PC-9 (cell line): ENCODE results near the gene TOR1A. TPM values are rescaled to one million over a fixed set of nuclear protein-coding genes. Genes with fewer than 3 reads are reported as not detected.

Source experiments
- BruUV-seq: library from RNA; stranded (reverse); fragments of 400-500 nt; replicated peaks from 2 replicates; lab custom pipeline; 2021; lab: Mats Ljungman, UMichigan
- CTCF ChIA-PET: fragments of 300-600 bp; sonication (Branson Sonifier 250); formaldehyde crosslinking; loops from one replicate; lab custom pipeline; 2022; ENCODE audit warnings: antibody characterized with exemption; lab: Charles Lee
- POLR2A ChIA-PET: fragments of 300-600 bp; sonication (Branson Sonifier 250); formaldehyde crosslinking; loops from one replicate; lab custom pipeline; 2022; ENCODE audit warnings: antibody characterized with exemption; ENCODE audit not compliant: unreplicated experiment; lab: Charles Lee
- DNase-seq, 2 experiments: peaks; one replicate each; pipeline versions ENCODE4 v3.0.0 to v3.0.0-alpha.2; 2015 to 2022; ENCODE audit warnings: mixed read lengths in 1 of 2
- H2AFZ ChIP-seq: fragments of 200-600 bp; sonication (generic); 2 replicates; pipeline ENCODE4 v1.8.1; 2017; ENCODE audit warnings: antibody characterized with exemption
- H3F3A ChIP-seq: fragments of 200-600 bp; sonication (generic); 2 replicates; pipeline ENCODE4 v1.8.1; 2017; ENCODE audit warnings: antibody characterized with exemption, mild to moderate bottlenecking, low read depth; ENCODE audit not compliant: insufficient read depth
- H3K27ac ChIP-seq: fragments of 200-600 bp; sonication (generic); 2 replicates; pipeline ENCODE4 v1.6.1; 2016; ENCODE audit warnings: mixed run types
- H3K27me3 ChIP-seq: fragments of 200-600 bp; sonication (generic); 2 replicates; pipeline ENCODE4 v1.6.1; 2016; ENCODE audit warnings: low read depth, mixed run types; ENCODE audit not compliant: insufficient read depth
- H3K36me3 ChIP-seq: fragments of 200-600 bp; sonication (generic); 2 replicates; pipeline ENCODE4 v1.6.1; 2016; ENCODE audit warnings: low read depth, mixed run types
- H3K4me1 ChIP-seq: fragments of 200-600 bp; sonication (generic); replicated peaks from 2 replicates; pipeline ENCODE4 v1.6.1; 2016; ENCODE audit warnings: mixed run types; ENCODE audit not compliant: insufficient read depth
- H3K4me2 ChIP-seq: fragments of 200-600 bp; sonication (generic); 2 replicates; pipeline ENCODE4 v1.6.1; 2017; ENCODE audit warnings: mixed run types
- H3K4me3 ChIP-seq: fragments of 200-600 bp; sonication (generic); 2 replicates; pipeline ENCODE4 v1.6.1; 2016; ENCODE audit warnings: mixed run types
- H3K79me2 ChIP-seq: fragments of 200-600 bp; sonication (generic); 2 replicates; pipeline ENCODE4 v1.6.1; 2017; ENCODE audit warnings: low read depth, mixed run types
- H3K9me2 ChIP-seq: fragments of 200-600 bp; sonication (generic); 2 replicates; pipeline ENCODE4 v1.8.1; 2017; ENCODE audit warnings: mild to moderate bottlenecking; ENCODE audit not compliant: insufficient read depth
- H3K9me3 ChIP-seq: fragments of 200-600 bp; sonication (generic); 2 replicates; pipeline ENCODE4 v1.8.1; 2016; ENCODE audit warnings: low read depth; ENCODE audit not compliant: insufficient read depth
- H4K20me1 ChIP-seq: fragments of 200-600 bp; sonication (generic); 2 replicates; pipeline ENCODE4 v1.8.1; 2017; ENCODE audit not compliant: insufficient read depth
- EZH2 ChIP-seq: fragments of 200-600 bp; sonication (generic); IDR thresholded peaks from 2 replicates; pipeline ENCODE4 v1.8.0; 2017; ENCODE audit warnings: antibody characterized with exemption, low read depth
- intact Hi-C: fragments of 100-400 bp; cut with micrococcal nuclease; formaldehyde crosslinking; loops from one replicate; pipeline ENCODE4 v1.10.0; 2022; ENCODE audit not compliant: unreplicated experiment
- total RNA-seq: library from RNA; stranded (reverse); gene quantifications from 2 replicates; pipeline ENCODE4 v1.2.3, GENCODE V29; 2021
- TF ChIP-seq, protein P1 (sequence below): fragments of 200-600 bp; sonication (generic); conservative IDR thresholded peaks from 2 replicates; pipeline ENCODE4 v1.6.1; 2017; ENCODE audit warnings: mixed run types, antibody characterized with exemption, mild to moderate bottlenecking, moderate library complexity

Gene TOR1A
- total RNA-seq, 1 experiment from 2014 or later = 43.5 TPM

DNA sequence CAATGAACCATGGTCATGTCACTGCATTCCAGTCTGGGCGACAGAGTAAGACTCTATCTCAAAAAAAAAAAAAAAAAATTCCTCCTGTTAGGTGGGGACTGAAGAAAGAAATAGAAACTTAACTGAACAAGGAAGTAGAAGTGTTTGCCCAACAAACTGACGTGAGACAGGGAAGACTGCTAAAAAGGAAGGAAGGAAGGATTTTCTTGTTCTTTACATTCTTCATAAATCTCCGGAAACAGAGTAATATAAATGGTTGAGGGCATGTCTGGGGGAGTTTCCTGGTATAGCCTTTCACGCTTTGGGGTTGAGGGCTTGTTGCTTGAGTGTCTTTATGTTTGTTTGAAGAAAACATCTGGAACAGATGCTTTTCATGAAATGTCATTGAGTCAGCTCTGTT is 17.9 kb downstream of the TOR1A start:
- BruUV-seq = no TSS peak
- CTCF ChIA-PET = no interaction called here
- H3K4me3 ChIP-seq = no peak overlapping the region
- TF ChIP-seq, protein P1, sequence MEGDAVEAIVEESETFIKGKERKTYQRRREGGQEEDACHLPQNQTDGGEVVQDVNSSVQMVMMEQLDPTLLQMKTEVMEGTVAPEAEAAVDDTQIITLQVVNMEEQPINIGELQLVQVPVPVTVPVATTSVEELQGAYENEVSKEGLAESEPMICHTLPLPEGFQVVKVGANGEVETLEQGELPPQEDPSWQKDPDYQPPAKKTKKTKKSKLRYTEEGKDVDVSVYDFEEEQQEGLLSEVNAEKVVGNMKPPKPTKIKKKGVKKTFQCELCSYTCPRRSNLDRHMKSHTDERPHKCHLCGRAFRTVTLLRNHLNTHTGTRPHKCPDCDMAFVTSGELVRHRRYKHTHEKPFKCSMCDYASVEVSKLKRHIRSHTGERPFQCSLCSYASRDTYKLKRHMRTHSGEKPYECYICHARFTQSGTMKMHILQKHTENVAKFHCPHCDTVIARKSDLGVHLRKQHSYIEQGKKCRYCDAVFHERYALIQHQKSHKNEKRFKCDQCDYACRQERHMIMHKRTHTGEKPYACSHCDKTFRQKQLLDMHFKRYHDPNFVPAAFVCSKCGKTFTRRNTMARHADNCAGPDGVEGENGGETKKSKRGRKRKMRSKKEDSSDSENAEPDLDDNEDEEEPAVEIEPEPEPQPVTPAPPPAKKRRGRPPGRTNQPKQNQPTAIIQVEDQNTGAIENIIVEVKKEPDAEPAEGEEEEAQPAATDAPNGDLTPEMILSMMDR = no peak
- TF ChIP-seq EZH2 = no peak
- no peak overlapping the region for H3K27ac ChIP-seq
- intact Hi-C loops = no loop called here
- POLR2A ChIA-PET = no interaction called here
- H3K27me3 ChIP-seq = no peaks in the 10 kb centered on the region
- peaks cover 11% of the 10 kb centered on the region for H3K79me2 ChIP-seq
- no peaks in the 10 kb centered on the region for H3K9me3 ChIP-seq
- H3F3A ChIP-seq = peaks cover 23% of the 10 kb centered on the region; the same call in 1 of the 2 replicates
- H3K9me2 ChIP-seq = no peaks in the 10 kb centered on the region
- peaks cover 7% of the 10 kb centered on the region for H3K4me1 ChIP-seq
- no peak for DNase-seq
- no peak overlapping the region for H3K4me2 ChIP-seq
- H4K20me1 ChIP-seq = no peaks in the 10 kb centered on the region
- no peak overlapping the region for H2AFZ ChIP-seq
- H3K36me3 ChIP-seq = no peaks in the 10 kb centered on the region

DNA sequence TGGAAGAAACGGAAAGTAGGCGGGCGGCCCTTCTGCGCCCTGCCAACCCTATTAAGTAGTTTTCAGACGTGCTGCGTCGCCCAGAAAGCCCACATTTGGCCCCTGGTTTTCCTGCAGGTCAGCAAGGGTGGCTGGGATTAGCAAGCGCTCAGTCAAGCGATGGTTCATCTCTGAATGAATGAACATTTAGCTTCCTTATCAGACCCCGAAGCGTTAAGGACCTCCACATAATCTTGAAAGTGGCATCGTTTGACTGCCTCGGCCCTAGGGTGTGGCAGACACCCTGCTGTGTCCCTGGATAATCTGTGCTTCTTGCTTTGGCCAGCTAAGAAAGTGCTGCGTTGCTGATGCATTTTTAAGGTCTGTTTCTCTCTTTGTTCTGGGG is 20.3 kb downstream of the TOR1A start:
- peaks cover 7% of the 10 kb centered on the region for H3K4me1 ChIP-seq
- peaks cover 12% of the 10 kb centered on the region; the same call in 1 of the 2 replicates for H3F3A ChIP-seq
- no peaks in the 10 kb centered on the region for H3K36me3 ChIP-seq
- no peak overlapping the region for H3K27ac ChIP-seq
- TF ChIP-seq, protein P1 = no peak
- no peak for TF ChIP-seq EZH2
- no peaks in the 10 kb centered on the region for H3K27me3 ChIP-seq
- DNase-seq = peak in 1 of 2 experiments; percentile 31
- no peaks in the 10 kb centered on the region for H3K9me2 ChIP-seq
- intact Hi-C loops = loop anchor here (1.0 kb wide), 1 partner anchor 21 kb away; the partner anchor contains the start of gene TOR1A
- no peaks in the 10 kb centered on the region for H4K20me1 ChIP-seq
- H2AFZ ChIP-seq = peak overlapping the region; percentile 80
- H3K9me3 ChIP-seq = no peaks in the 10 kb centered on the region
- H3K79me2 ChIP-seq = peaks cover 11% of the 10 kb centered on the region
- peak overlapping the region; percentile 93 for H3K4me3 ChIP-seq
- ChIA-PET CTCF (interaction anchor here (0.5 kb wide), 1 partner anchor 253 kb away, joined by 7 read pairs; no protein-coding TSS in a partner anchor), POLR2A (interaction anchor here (0.6 kb wide), 1 partner anchor 97 kb away, joined by 6 read pairs; no protein-coding TSS in a partner anchor)
- BruUV-seq = no TSS peak
- H3K4me2 ChIP-seq = peak overlapping the region; percentile 98

GRCh38 chr9:129802833-129803675 is 20.9 kb downstream of the TOR1A start, which contains the start of gene TOR1B:
Gene TOR1B, plus strand, starts transcription at chr9:129803184. Its CDS starts 29 bp downstream, at chr9:129803213.
- Histone ChIP-seq H3K79me2 (peaks cover 11% of the 10 kb centered on the region), H3K4me3 (peak within 1 kb of the TSS; percentile 93), H3K27me3 (no peaks in the 10 kb centered on the region), H3K4me2 (peak within 1 kb of the TSS; percentile 98), H3K36me3 (no peaks in the 10 kb centered on the region), H3K27ac (peak within 1 kb of the TSS; percentile 27; the same call in 1 of the 2 replicates), H2AFZ (peak within 1 kb of the TSS; percentile 80), H3K9me3 (no peaks in the 10 kb centered on the region), H3F3A (peaks cover 15% of the 10 kb centered on the region; the same call in 1 of the 2 replicates), H4K20me1 (no peaks in the 10 kb centered on the region), H3K9me2 (no peaks in the 10 kb centered on the region), H3K4me1 (peaks cover 7% of the 10 kb centered on the region)
- DNase-seq = peak; percentile 90 to 98
- ChIA-PET POLR2A (interaction anchor here (0.6 kb wide), 1 partner anchor 98 kb away, joined by 6 read pairs; no protein-coding TSS in a partner anchor), CTCF (interaction anchor here (0.5 to 0.7 kb wide), 3 partner anchors 193 to 524 kb away, joined by 7 to 16 read pairs (median 7); no protein-coding TSS in a partner anchor)
- TF ChIP-seq EZH2 = no peak
- TF ChIP-seq, protein P1 = no peak
- BruUV-seq = no TSS peak
- intact Hi-C loops = loop anchor here (1.0 kb wide), 1 partner anchor 21 kb away; the partner anchor contains the start of gene TOR1A
